Upper lobe of left lung (tissue), 4 donors: ENCODE results near the gene CAPN5.

ENCODE experiments used
- EP300 ChIP-seq, 4 donors: sonication (generic); formaldehyde crosslinking; IDR thresholded peaks; one replicate each; pipeline ENCODE4 v1.5.1; 2017; ENCODE audit warnings: antibody characterized with exemption in 4 of 4, control low read depth in 2 of 4
- POLR2A ChIP-seq, 4 donors: fragments of 450-650 bp; IDR thresholded peaks; one replicate each; pipeline ENCODE4 v1.5.1; 2016 to 2017; ENCODE audit warnings: antibody characterized with exemption in 4 of 4, mild to moderate bottlenecking in 2 of 4
- POLR2AphosphoS5 ChIP-seq, 2 donors: sonication (generic); formaldehyde crosslinking; IDR thresholded peaks; one replicate each; pipeline ENCODE4 v1.5.1; 2017; ENCODE audit warnings: antibody characterized with exemption in 2 of 2
- TF ChIP-seq, protein P1 (sequence below), 6 experiments: fragments of 450-650 bp in 4 of 6; fragments of 200-600 bp in 2 of 6; sonication (generic) in 2 of 6; IDR thresholded peaks; one replicate each; pipeline ENCODE4 v1.5.1; 2016 to 2019; ENCODE audit warnings: antibody characterized with exemption in 6 of 6

DNA sequence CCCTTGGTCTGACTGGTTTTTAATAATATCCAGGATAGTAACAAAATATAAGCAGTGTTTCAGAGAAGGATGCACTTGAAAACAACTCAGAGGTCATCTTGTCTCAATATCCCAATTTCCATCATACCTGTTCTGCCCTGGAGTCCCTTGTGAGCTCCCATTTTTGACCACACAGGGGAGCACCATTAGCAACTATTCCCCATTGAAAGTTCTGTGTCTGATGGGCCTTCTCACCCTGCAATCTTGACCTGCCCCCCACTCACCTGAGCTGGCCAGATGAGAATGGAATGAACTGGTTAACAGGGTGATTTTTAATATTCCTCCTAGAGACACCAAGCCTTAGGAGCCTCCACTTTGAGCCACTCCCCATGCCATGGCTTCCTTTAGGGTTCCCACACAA is 3.8 kb upstream of the CAPN5 start:
- TF ChIP-seq, protein P1, sequence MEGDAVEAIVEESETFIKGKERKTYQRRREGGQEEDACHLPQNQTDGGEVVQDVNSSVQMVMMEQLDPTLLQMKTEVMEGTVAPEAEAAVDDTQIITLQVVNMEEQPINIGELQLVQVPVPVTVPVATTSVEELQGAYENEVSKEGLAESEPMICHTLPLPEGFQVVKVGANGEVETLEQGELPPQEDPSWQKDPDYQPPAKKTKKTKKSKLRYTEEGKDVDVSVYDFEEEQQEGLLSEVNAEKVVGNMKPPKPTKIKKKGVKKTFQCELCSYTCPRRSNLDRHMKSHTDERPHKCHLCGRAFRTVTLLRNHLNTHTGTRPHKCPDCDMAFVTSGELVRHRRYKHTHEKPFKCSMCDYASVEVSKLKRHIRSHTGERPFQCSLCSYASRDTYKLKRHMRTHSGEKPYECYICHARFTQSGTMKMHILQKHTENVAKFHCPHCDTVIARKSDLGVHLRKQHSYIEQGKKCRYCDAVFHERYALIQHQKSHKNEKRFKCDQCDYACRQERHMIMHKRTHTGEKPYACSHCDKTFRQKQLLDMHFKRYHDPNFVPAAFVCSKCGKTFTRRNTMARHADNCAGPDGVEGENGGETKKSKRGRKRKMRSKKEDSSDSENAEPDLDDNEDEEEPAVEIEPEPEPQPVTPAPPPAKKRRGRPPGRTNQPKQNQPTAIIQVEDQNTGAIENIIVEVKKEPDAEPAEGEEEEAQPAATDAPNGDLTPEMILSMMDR (IDR thresholded peaks at IDR 0.05), result no peak
- no peak for TF ChIP-seq EP300 (IDR thresholded peaks at IDR 0.05)
- TF ChIP-seq POLR2A (IDR thresholded peaks at IDR 0.05), result no peak
- no peak for TF ChIP-seq POLR2AphosphoS5 (IDR thresholded peaks at IDR 0.05)
